Glutamatergic neuron (in vitro differentiated cells): ENCODE measurements around the gene GAA. TPM values are rescaled to one million over a fixed set of nuclear protein-coding genes. Genes with fewer than 3 reads are reported as not detected.

ENCODE experiments used
- DNase-seq: peaks from one replicate; pipeline ENCODE4 v3.0.0; 2022
- H3K27ac Mint-ChIP-seq: one replicate; pipeline ENCODE4 v1.8.0; 2020; ENCODE audit warnings: mild to moderate bottlenecking, mixed read lengths, inconsistent platforms; ENCODE audit not compliant: unreplicated experiment
- H3K27me3 Mint-ChIP-seq: one replicate; pipeline ENCODE4 v1.8.0; 2020; ENCODE audit warnings: mild to moderate bottlenecking, moderate library complexity, mixed read lengths, inconsistent platforms; ENCODE audit not compliant: unreplicated experiment
- H3K36me3 Mint-ChIP-seq: one replicate; pipeline ENCODE4 v1.8.0; 2020; ENCODE audit warnings: mild to moderate bottlenecking, mixed read lengths, inconsistent platforms; ENCODE audit not compliant: unreplicated experiment
- H3K4me1 Mint-ChIP-seq: one replicate; pipeline ENCODE4 v1.8.0; 2020; ENCODE audit warnings: mild to moderate bottlenecking, low read depth, mixed read lengths, inconsistent platforms; ENCODE audit not compliant: unreplicated experiment
- H3K4me3 Mint-ChIP-seq: one replicate; pipeline ENCODE4 v1.8.0; 2020; ENCODE audit warnings: mild to moderate bottlenecking, mixed read lengths, inconsistent platforms; ENCODE audit not compliant: unreplicated experiment
- H3K9me3 Mint-ChIP-seq: one replicate; pipeline ENCODE4 v1.8.0; 2020; ENCODE audit warnings: mild to moderate bottlenecking, moderate library complexity, mixed read lengths, inconsistent platforms; ENCODE audit not compliant: unreplicated experiment
- total RNA-seq: library from RNA; stranded (reverse); fragmentation: NEBNext Ultra II Directional; extraction: Animal tissue kit (Norgen Biotek cat#: 25700); gene quantifications from one replicate; pipeline ENCODE4 v1.2.1, GENCODE V29; 2021; ENCODE audit not compliant: unreplicated experiment
- TF ChIP-seq, protein P1 (sequence below): fragments of 200-600 bp; sonication (generic); IDR thresholded peaks from one replicate; pipeline ENCODE4 v1.5.0; 2021; ENCODE audit not compliant: partially characterized antibody, unreplicated experiment

GAA gene
- total RNA-seq, 1 donor from 2014 or later, result 384 TPM

DNA sequence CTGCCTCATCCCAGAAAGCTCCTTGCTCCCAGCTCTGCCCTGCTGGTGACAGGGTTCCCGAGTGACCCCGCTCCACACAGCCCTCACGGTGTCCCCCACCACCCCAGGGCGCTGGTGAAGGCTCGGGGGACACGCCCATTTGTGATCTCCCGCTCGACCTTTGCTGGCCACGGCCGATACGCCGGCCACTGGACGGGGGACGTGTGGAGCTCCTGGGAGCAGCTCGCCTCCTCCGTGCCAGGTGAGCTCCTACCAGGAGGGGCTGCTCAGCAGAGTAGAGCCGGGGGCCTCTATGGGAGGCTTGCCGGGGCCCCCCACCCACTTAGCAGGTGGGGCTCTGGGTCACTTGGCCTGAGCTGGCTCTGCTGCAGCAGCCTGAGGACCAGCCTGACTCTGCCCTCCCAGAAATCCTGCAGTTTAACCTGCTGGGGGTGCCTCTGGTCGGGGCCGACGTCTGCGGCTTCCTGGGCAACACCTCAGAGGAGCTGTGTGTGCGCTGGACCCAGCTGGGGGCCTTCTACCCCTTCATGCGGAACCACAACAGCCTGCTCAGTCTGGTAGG is 11.2 kb downstream of the GAA start:
- H3K36me3 Mint-ChIP-seq, result peaks cover 27% of the 10 kb centered on the region
- H3K9me3 Mint-ChIP-seq, result peaks cover 33% of the 10 kb centered on the region
- no peak overlapping the region for H3K4me3 Mint-ChIP-seq
- H3K4me1 Mint-ChIP-seq, result peaks cover 13% of the 10 kb centered on the region
- TF ChIP-seq, protein P1, sequence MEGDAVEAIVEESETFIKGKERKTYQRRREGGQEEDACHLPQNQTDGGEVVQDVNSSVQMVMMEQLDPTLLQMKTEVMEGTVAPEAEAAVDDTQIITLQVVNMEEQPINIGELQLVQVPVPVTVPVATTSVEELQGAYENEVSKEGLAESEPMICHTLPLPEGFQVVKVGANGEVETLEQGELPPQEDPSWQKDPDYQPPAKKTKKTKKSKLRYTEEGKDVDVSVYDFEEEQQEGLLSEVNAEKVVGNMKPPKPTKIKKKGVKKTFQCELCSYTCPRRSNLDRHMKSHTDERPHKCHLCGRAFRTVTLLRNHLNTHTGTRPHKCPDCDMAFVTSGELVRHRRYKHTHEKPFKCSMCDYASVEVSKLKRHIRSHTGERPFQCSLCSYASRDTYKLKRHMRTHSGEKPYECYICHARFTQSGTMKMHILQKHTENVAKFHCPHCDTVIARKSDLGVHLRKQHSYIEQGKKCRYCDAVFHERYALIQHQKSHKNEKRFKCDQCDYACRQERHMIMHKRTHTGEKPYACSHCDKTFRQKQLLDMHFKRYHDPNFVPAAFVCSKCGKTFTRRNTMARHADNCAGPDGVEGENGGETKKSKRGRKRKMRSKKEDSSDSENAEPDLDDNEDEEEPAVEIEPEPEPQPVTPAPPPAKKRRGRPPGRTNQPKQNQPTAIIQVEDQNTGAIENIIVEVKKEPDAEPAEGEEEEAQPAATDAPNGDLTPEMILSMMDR, result no peak
- DNase-seq, result no peak
- H3K27me3 Mint-ChIP-seq, result peaks cover 6% of the 10 kb centered on the region
- no peak overlapping the region for H3K27ac Mint-ChIP-seq

DNA sequence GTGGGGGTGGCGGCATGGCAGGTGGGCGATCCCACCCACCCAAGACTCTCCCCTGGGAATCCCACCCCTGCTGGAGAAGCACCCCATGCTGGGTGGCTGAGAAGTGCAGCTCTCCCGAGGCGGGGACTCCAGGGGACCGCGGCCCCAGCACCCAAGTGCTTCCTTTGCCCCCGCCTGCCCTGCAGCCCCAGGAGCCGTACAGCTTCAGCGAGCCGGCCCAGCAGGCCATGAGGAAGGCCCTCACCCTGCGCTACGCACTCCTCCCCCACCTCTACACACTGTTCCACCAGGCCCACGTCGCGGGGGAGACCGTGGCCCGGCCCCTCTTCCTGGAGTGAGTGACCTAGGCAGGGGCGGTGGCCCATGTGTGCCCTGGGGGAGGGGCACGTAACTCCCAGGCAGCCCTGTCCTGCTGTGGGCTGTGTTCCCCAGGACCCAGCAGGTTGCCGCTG is 11.7 kb downstream of the GAA start:
- no peak for DNase-seq
- Mint-ChIP-seq H3K4me1 (peaks cover 13% of the 10 kb centered on the region), H3K9me3 (peaks cover 33% of the 10 kb centered on the region), H3K4me3 (no peak overlapping the region), H3K27me3 (peaks cover 6% of the 10 kb centered on the region), H3K36me3 (peaks cover 27% of the 10 kb centered on the region), H3K27ac (no peak overlapping the region)
- TF ChIP-seq, protein P1, result no peak

DNA sequence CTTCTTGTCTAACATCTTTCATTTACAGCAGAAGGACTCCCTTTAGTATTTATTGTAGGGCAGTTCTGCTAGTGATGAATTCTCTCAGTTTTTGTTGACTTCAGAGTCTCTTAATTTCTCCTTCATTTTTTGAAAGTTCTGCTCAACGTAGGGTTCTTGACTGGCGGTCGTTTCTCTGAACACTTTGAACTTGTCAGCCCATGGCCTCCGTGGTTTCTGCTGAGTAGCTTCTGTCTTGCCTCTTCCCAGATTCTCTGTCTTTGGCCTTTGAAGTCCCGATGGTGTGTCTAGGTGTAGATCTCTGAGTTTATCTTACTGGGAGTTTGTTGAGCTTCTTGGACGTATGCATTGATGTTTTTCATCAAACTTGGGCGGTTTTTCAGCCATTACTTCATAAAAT is 13.4 kb downstream of the GAA start:
- Mint-ChIP-seq H3K27me3 (peaks cover 14% of the 10 kb centered on the region), H3K36me3 (peaks cover 27% of the 10 kb centered on the region), H3K9me3 (peaks cover 42% of the 10 kb centered on the region), H3K4me3 (no peak overlapping the region), H3K4me1 (peaks cover 20% of the 10 kb centered on the region), H3K27ac (peak overlapping the region; percentile 29)
- DNase-seq, result no peak
- TF ChIP-seq, protein P1, result no peak

DNA sequence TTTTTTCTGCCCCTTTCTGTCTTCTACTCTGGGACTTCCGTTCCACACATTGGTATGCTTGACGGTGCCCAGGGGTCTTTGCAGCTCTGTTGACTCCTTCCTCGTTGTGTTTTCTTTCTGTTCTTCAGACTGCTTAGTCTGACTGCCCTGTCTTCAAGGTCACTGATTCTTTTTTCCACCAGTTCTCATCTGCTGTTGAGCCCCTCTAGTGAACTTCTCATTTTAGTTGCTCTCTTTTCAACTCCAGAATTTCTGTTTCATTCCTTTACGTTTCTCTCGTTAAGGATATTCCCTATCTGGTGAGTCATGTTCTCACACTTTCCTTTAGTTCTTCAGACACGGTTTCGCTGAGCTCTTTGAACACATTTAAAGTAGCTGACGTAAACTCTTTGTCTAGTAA is 13.8 kb downstream of the GAA start:
- no peak overlapping the region for H3K4me3 Mint-ChIP-seq
- peaks cover 22% of the 10 kb centered on the region for H3K4me1 Mint-ChIP-seq
- peaks cover 27% of the 10 kb centered on the region for H3K36me3 Mint-ChIP-seq
- H3K27me3 Mint-ChIP-seq, result peaks cover 14% of the 10 kb centered on the region
- peak overlapping the region; percentile 2 for H3K27ac Mint-ChIP-seq
- no peak for DNase-seq
- H3K9me3 Mint-ChIP-seq, result peaks cover 43% of the 10 kb centered on the region
- TF ChIP-seq, protein P1, result no peak

DNA sequence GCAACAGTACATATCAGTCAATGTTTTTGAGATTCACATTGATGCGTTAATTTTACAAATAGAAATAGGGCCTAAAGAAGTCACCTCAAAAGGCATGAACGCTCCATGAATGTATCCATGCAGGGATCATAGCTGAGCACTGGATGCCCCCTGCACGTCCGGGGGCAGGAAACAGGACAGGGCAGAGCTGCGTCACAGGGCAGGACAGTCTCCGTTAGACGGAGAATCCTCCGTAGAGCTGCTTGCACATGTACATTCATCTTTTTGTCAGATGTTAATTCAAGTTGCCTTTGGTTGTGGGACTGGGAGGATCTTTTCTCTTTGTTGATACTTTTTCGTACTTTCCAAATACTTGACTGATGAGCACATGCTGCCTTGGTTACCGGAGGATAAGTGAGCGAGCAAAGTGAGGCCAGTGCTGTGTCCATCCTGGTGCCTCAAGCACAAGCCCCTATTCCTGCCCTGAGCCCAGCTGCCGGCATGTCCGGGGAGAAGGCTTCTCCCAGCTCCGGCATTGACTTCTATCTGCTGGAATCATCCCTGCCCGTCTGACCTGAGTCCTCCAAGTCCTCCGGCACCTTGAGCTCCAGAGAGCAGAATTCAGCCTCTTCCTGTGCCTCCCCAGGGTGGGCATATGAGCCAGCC is 15.0 kb downstream of the GAA start:
- H3K4me3 Mint-ChIP-seq, result peak overlapping the region; percentile 25
- peaks cover 20% of the 10 kb centered on the region for H3K4me1 Mint-ChIP-seq
- H3K27ac Mint-ChIP-seq, result peak overlapping the region; percentile 74
- TF ChIP-seq, protein P1, result no peak
- peaks cover 14% of the 10 kb centered on the region for H3K27me3 Mint-ChIP-seq
- H3K36me3 Mint-ChIP-seq, result peaks cover 27% of the 10 kb centered on the region
- peaks cover 40% of the 10 kb centered on the region for H3K9me3 Mint-ChIP-seq
- DNase-seq, result no peak
